Naive thymus-derived CD8-positive, alpha-beta T cell (primary cell): ENCODE measurements around the gene RCBTB2. TPM values are rescaled to one million over a fixed set of nuclear protein-coding genes. Genes with fewer than 3 reads are reported as not detected.

ENCODE experiments used
- polyA plus RNA-seq, 3 donors: library from polyadenylated mRNA; unstranded; fragments of 300-500 nt; fragmentation: Illumina TruSeq; gene quantifications; one replicate each; pipeline ENCODE4 v1.2.3, GENCODE V29; 2021
- total RNA-seq, 8 experiments: library from RNA in 2 of 8; stranded (reverse) in 2 of 8; gene quantifications; one replicate each; pipeline ENCODE4 v1.2.3 and lab custom pipeline; 2021 to 2026

The RCBTB2 gene
- total and polyA plus RNA-seq, 5 experiments from 2014 or later: 6.3 to 17.6 (median 8.1) TPM

Other genes starting within 250 kb of the RCBTB2 start
- 10 to 100 TPM; 27.3 to 32.6 TPM for gene RB1, start 229.3 kb downstream of the RCBTB2 start, total RNA-seq
- 10 to 100 TPM; 11.9 to 18.0 (median 12.5) TPM for gene RB1, start 229.3 kb downstream of the RCBTB2 start, polyA plus RNA-seq
- 10 to 100 TPM; 14.0 to 14.7 TPM for gene LPAR6, start 120.0 kb downstream of the RCBTB2 start, total RNA-seq
- 10 to 100 TPM in 1 of 3 donors, 1 to 10 TPM in 2; 7.3 to 10.4 (median 9.0) TPM for gene LPAR6, start 120.0 kb downstream of the RCBTB2 start, polyA plus RNA-seq
- 1 to 10 TPM; 1.5 to 2.1 TPM for gene CYSLTR2, start 120.8 kb upstream of the RCBTB2 start, total RNA-seq
- under 1 TPM; 0.37 to 0.81 (median 0.60) TPM for gene CYSLTR2, start 120.8 kb upstream of the RCBTB2 start, polyA plus RNA-seq